Bone marrow (tissue), 2 donors: ENCODE measurements around the gene FBXL5.

Source experiments
- DNase-seq, 2 donors: peaks; one replicate each; lab custom pipeline; 2025; lab: John Stamatoyannopoulos, UW

FBXL5 gene

GRCh38 chr4:15676039-15676438 lies 20.9 kb upstream of the FBXL5 start:
- no peak for DNase-seq

- no peak for DNase-seq
Measured at GRCh38 chr4:15675356-15675755, 20.2 kb upstream of the FBXL5 start.

GRCh38 chr4:15674926-15675325 lies 19.8 kb upstream of the FBXL5 start:
- DNase-seq: no peak

GRCh38 chr4:15674046-15674445 lies 18.9 kb upstream of the FBXL5 start:
- DNase-seq: no peak

- no peak for DNase-seq
Measured at GRCh38 chr4:15673337-15673736, 18.2 kb upstream of the FBXL5 start.

- no peak for DNase-seq
Measured at GRCh38 chr4:15672101-15672500, 16.9 kb upstream of the FBXL5 start.

- DNase-seq: no peak
Measured at GRCh38 chr4:15670576-15670975, 15.4 kb upstream of the FBXL5 start.

DNA sequence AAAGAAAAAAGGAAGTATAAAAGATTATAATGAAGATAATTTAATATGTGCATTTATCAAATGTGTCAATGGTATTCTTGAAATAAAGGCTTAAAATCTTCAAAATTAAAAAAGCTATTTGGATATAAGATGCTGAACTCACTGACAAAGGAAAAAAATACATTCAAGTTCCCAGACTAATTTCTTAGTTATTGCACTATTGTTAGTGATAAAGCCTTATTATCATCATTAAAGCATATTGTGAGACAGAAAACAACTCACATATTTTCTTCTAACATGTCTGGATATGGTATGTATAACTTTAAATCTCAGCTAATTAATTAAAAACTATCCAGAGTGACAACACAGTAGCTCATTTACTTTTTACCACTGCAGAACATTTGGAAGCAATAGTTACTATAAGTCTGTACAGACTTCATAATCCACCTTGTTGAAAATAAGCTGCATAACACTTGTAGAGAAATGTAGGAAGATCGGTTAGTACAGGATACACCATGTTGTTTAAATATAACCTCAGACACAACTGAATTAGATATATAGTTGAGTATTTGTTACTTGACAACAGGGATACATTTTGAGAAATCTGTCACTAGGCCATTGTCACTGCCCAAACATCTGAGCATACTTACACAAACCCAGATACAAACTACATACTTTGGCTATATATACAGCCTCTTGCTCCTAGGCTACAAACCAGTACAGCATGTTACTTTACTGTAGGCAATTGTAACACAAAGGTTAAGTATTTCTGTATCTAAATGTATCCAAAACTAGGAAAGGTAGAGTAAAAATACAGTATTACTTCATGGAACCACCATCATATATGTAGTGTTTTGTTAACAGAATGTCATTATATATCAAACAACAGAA lies 13.6 kb upstream of the FBXL5 start:
- no peak for DNase-seq

- DNase-seq: no peak
Measured at GRCh38 chr4:15667006-15667405, 11.8 kb upstream of the FBXL5 start.

DNA sequence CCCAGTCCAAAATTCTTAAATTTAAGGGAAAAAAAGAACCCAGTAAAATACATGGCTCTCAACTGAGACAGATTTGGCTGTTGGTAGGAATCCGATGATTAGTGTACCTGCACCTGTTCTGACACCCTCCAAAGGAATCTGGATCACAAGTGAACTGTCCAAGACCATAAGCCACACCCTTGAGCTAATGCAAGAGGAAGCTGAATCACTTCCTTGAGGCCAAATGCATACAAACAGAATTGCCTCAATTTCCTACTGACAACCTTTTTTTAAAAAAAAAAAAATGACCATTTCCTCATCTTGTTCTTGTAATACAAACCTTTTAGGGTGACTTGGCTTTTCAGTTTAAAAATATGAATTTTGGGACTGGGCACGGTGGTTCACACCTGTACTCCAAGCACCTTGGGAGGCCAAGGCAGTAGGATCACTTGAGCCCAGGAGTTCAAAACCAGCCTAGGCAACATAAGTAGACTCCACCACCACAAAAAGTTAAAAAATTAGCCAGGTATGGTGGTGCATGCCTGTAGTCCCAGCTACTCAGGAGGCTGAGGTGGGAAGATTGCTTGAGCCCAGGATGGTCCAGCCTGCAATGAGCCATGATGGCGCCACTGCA lies 10.7 kb upstream of the FBXL5 start:
- DNase-seq: no peak

DNA sequence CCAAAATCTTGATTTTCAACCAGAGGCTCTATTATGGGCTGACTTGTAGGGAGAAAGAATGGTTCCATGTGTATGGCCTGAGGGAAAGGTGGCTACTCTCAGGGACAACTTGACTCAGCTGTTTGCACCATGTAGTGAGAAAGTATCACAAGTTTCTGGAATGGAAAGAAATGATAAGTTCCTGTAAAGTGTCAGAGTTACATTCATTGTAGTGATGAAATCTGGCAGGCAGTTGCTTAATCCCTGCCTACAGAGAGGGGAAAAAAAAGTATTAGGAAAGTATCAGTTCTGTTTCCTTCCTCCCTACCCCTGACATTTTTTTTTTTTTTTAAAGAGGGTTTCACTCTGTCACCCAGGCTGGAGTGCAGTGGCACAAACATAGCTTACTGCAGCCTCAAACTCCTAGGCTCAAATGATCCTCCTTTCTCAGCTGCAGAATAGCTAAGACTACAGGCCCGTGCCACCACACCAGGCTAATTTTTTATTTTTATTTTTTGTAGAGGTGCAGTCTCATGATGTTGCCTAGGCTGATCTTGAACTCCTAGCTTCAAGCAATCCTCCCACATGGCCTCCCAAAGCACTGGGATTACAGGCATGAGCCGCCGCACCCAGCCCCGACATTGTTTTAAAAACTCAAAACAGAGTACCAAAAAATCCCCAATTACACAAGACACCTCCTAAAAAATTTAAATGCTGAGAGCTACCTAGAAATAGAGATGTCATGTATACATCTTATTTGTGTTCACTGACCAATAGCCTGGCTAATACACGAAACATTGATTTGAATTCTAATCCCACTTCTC lies 4.8 kb upstream of the FBXL5 start:
- DNase-seq: peak; percentile 22 to 70

DNA sequence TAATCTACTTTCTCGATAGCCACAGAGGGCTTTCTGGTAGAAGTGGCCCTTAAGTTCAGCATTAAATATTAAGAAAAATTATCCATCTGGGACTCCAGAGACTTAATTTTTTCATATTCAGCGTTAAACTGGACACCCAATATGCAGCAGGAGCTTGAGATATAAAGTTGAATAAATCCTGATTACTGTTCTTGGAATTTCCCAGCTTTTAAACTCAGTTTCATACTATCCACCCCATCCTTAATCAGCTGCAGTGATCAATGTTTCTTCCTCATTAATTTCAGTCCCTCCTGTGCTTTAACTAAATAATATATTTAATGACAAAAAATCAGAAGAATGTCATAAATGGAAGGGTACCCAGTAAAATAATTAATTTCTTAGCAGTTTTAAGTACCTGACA lies 3.6 kb upstream of the FBXL5 start:
- DNase-seq: no peak

GRCh38 chr4:15658136-15658770 lies 3.1 kb upstream of the FBXL5 start:
- DNase-seq: no peak

- no peak for DNase-seq
Measured at GRCh38 chr4:15657366-15657765, 2.2 kb upstream of the FBXL5 start.

- DNase-seq: no peak
Measured at GRCh38 chr4:15656038-15656470, 897 bp upstream of the FBXL5 start.

DNA sequence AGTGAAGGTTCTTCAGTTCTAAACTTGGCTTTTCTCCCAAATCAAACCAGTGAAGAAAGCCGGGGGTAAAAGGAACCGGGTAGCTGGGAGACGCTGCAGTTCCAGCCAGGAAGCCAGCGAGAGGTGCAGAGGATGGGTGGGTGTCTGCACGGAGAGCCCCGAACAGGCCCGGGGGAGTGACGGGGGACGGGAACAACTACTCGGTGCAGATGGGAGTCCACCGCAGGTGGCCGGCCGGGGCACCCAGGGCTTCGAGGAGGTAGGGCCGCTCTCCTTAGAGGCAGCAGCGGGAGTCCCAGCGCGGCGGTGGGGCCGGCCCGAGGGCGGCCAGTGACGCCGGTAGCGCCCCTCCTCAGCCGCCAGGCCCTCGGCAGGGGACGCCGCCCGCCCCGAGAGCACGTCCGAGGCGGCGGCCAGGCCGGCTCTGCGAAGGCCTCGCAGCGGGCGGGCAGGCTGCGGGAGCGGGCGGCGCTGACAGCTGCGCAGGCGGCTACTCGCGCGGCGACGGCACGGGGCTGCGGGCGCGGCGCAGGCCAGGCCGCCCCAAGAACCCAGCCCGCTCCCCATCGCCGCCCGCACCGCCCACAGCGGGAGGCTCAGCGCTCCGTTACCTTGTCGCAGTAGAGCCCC lies 449 bp downstream of the FBXL5 start:
- peak; percentile 49 to 87 for DNase-seq

DNA sequence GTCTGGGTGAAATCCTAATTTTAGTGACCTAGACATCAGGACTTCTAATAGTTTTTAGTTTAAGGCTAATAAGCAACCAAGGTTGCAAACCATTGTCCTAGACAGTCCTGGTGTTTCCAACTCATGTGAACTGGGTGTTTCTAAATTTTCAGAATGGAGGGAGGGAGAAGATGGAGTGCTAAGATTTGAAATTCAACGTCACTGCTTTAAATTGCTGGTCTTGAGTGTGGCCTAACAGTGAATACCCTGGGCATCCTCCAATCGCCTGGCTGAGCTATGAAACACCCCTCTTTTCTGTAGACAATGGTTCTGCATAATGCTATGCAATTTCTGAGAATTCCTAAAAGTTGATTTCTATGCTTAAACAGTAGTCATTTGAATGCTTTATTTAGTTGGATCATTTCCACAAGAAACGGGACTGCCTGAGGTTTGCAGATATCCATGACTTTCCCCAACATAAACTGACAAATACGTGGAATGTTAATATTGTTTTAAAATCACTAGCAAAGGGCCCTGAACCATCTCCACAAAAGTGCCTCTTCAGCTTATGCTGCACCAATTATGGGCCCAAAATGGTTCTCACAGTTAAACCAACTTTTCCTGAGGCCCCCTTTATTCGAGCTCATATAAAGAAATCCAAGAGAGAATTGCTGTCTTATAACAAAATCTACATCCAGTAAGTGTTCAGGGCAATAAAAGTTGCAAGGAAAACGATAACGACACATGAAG lies 1.1 kb downstream of the FBXL5 start:
- no peak for DNase-seq

DNA sequence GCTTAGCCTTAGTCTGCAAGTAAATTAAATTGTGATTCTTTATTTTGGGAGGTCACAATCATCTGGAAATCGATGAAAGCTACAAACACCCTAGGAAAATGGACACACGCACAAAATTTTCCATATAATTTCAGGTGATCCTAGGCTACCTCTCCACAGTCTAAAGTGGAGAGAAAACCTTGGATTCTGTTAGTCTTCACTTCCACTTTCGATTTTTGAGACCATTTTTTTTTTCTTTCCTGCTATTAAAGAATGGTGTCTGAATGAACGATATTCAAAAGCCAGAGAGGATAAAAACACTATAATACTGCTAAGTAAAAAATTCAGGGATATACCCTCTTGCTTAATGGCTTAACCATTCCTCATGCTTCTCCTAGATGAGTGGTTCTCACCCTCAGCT lies 1.7 kb downstream of the FBXL5 start:
- DNase-seq: peak in 1 of 2 donors; percentile 11

GRCh38 chr4:15652841-15653240 lies 2.3 kb downstream of the FBXL5 start:
- DNase-seq: no peak

GRCh38 chr4:15652191-15652590 lies 3.0 kb downstream of the FBXL5 start:
- DNase-seq: no peak

- DNase-seq: no peak
Measured at GRCh38 chr4:15651676-15652075, 3.5 kb downstream of the FBXL5 start.
